Lower leg skin (tissue), 4 donors: ENCODE measurements around the gene RRP15. TPM values are rescaled to one million over a fixed set of nuclear protein-coding genes. Genes with fewer than 3 reads are reported as not detected.

Source experiments
- DNase-seq, 2 donors: peaks; one replicate each; pipeline ENCODE4 v3.0.0-alpha.2; 2019; ENCODE audit warnings: low spot score in 2 of 2
- H3K4me3 ChIP-seq: fragments of 200-600 bp; sonication (generic); 2 replicates; pipeline ENCODE4 v1.5.1; 2017; ENCODE audit warnings: mild to moderate bottlenecking, low read depth; ENCODE audit not compliant: poor library complexity, severe bottlenecking
- POLR2A ChIP-seq, 2 donors: fragments of 450-650 bp; IDR thresholded peaks; one replicate each; pipeline ENCODE4 v1.6.1; 2016 to 2017; ENCODE audit warnings: antibody characterized with exemption in 2 of 2, mild to moderate bottlenecking in 1 of 2, moderate library complexity in 1 of 2
- whole genome bisulfite sequencing, 2 donors: methylation state at CpG; one replicate each; pipeline ENCODE4 v1.1.5; 2018; 5-methylcytosine and 5-hydroxymethylcytosine counted together
- intact Hi-C: fragments of 100-400 bp; cut with DNase I; formaldehyde crosslinking; loops from one replicate; pipeline ENCODE4 v1.15.0; 2023; ENCODE audit warnings: low total_unique reads
- total RNA-seq, 4 donors: library from RNA; depleted of rRNA; stranded (reverse); fragments of >200 nt; gene quantifications; one replicate each; pipeline ENCODE4 v1.1.0, GENCODE V29; 2016
- TF ChIP-seq, protein P1 (sequence below), 3 donors: fragments of 450-650 bp; IDR thresholded peaks; one replicate each; pipeline ENCODE4 v1.5.1; 2016; ENCODE audit warnings: antibody characterized with exemption in 3 of 3, mild to moderate bottlenecking in 3 of 3, moderate library complexity in 2 of 3

The RRP15 gene
- total RNA-seq, 4 donors from 2014 or later: 1.8 to 7.2 (median 2.6) TPM

GRCh38 chr1:218371927-218372672 lies 87.0 kb downstream of the RRP15 start:
- no peak for DNase-seq
- no peak for TF ChIP-seq POLR2A (IDR thresholded peaks at IDR 0.05)
- TF ChIP-seq, protein P1, sequence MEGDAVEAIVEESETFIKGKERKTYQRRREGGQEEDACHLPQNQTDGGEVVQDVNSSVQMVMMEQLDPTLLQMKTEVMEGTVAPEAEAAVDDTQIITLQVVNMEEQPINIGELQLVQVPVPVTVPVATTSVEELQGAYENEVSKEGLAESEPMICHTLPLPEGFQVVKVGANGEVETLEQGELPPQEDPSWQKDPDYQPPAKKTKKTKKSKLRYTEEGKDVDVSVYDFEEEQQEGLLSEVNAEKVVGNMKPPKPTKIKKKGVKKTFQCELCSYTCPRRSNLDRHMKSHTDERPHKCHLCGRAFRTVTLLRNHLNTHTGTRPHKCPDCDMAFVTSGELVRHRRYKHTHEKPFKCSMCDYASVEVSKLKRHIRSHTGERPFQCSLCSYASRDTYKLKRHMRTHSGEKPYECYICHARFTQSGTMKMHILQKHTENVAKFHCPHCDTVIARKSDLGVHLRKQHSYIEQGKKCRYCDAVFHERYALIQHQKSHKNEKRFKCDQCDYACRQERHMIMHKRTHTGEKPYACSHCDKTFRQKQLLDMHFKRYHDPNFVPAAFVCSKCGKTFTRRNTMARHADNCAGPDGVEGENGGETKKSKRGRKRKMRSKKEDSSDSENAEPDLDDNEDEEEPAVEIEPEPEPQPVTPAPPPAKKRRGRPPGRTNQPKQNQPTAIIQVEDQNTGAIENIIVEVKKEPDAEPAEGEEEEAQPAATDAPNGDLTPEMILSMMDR (IDR thresholded peaks at IDR 0.05): no peak
- WGBS, 2 donors: 54 to 56% methylated on average over 8 of the region's 8 CpGs
- intact Hi-C loops: no loop called here
- H3K4me3 ChIP-seq: no peak overlapping the region

DNA sequence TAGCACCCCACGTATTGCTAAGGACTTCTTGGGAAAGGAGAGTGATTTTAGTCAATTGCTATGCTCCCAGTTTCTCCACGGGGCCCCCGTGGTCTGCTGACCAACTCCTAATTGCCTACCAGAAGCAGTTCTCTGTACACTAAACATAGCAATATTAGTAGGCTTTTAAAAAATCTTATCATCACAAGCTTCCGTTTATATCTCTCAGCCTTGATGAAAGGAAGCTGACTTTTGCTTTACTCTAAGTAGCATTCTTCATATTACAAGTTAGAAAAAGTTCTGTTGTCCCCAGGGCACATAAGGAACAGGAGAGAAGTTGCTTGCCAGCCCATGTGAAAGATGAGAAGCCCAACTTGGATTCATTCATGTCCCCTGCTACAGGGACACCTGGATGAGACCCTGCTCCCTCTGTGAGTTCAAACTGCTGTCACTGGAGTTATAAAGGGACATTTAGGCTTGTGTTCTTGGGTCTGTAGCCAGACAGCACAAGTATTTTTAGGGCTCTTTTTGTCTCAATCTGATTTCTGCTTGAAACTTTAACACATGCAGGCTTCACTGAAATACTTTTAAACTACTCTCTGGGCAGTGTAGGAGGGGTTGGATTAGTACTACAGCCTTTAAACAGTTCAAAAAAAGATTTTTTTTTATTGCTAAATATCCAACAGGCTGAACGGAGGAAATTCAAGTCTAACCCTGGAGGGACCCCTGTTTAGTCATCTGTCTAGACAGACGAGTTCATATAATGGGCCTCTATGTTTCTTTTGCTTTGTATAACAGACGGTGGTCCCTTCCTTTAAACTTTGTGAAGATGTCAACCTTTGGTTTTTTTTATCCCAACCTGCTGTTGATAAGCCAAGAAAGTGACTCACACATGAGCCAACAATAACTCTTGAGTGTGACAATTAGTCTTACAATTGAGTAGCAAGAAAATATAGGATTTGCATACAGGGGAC lies 89.6 kb downstream of the RRP15 start:
- TF ChIP-seq POLR2A (IDR thresholded peaks at IDR 0.05): no peak
- TF ChIP-seq, protein P1 (IDR thresholded peaks at IDR 0.05): no peak
- no peak overlapping the region for H3K4me3 ChIP-seq
- WGBS, 2 donors: 44 to 52% methylated on average over 7 of the region's 7 CpGs
- no peak for DNase-seq
- intact Hi-C loops: no loop called here

- TF ChIP-seq, protein P1 (IDR thresholded peaks at IDR 0.05): no peak
- no peak for TF ChIP-seq POLR2A (IDR thresholded peaks at IDR 0.05)
- intact Hi-C loops: no loop called here
- no peak overlapping the region for H3K4me3 ChIP-seq
- 61 to 74% methylated on average over 2 of the region's 2 CpGs for WGBS, 2 donors
- DNase-seq: no peak
Measured at GRCh38 chr1:218376722-218377121, 91.6 kb downstream of the RRP15 start.

- H3K4me3 ChIP-seq: no peak overlapping the region
- TF ChIP-seq POLR2A (IDR thresholded peaks at IDR 0.05): no peak
- TF ChIP-seq, protein P1 (IDR thresholded peaks at IDR 0.05): no peak
- no peak for DNase-seq
- WGBS, 2 donors: 53 to 55% methylated on average over 4 of the region's 4 CpGs
- intact Hi-C loops: no loop called here
Measured at GRCh38 chr1:218377143-218377660, 92.1 kb downstream of the RRP15 start.

DNA sequence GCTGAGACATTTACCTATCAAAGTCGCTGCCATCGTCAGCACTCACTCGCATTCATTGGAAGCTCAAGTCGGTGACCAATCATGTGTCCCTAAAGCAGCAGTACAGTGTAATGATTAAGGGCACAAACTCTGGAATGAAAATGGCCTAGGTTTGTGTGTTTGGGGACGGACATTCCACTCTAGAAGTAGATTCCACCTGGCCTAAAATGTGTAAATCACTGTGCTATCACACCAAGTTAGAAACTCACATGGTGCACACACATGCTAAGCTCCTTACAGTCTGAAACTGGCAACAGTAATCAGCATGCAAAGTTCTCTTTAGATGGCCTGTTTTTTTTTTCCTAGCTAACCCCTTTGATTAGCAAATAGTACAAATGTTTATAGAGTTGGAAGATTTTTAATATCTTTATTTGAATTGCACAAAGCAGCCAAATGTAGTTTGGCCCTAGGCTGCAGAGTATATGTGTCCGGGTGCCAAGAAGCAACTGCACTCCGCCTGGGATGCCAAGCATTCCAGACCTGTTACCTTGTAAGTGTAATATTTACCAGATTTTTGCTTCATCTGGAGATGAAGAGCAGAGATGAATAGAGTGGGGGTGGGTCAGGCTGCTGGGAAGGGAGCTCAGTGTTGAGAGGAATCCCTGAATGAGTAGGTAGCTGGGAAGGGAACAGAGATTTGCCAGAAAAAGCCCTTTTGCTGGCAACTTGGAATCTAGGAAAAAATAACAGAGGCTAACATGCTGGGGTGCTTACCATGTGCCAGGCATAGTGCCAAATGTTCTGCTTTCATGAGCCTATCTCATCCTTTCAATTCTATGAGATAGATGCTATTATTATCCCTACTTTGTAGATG lies 95.3 kb downstream of the RRP15 start:
- TF ChIP-seq, protein P1 (IDR thresholded peaks at IDR 0.05): no peak
- TF ChIP-seq POLR2A (IDR thresholded peaks at IDR 0.05): no peak
- intact Hi-C loops: no loop called here
- H3K4me3 ChIP-seq: no peak overlapping the region
- WGBS, 2 donors: 57 to 61% methylated on average over 7 of the region's 7 CpGs
- peak in 1 of 2 donors; percentile 24 for DNase-seq
